ENCODE measurements around the gene ODAPH.
"Not testable (repeated sequence)": the region's sequence is repeated elsewhere in the genome, so short reads cannot be mapped to it uniquely, and the experiment has no call there.

Gene ODAPH

DNA sequence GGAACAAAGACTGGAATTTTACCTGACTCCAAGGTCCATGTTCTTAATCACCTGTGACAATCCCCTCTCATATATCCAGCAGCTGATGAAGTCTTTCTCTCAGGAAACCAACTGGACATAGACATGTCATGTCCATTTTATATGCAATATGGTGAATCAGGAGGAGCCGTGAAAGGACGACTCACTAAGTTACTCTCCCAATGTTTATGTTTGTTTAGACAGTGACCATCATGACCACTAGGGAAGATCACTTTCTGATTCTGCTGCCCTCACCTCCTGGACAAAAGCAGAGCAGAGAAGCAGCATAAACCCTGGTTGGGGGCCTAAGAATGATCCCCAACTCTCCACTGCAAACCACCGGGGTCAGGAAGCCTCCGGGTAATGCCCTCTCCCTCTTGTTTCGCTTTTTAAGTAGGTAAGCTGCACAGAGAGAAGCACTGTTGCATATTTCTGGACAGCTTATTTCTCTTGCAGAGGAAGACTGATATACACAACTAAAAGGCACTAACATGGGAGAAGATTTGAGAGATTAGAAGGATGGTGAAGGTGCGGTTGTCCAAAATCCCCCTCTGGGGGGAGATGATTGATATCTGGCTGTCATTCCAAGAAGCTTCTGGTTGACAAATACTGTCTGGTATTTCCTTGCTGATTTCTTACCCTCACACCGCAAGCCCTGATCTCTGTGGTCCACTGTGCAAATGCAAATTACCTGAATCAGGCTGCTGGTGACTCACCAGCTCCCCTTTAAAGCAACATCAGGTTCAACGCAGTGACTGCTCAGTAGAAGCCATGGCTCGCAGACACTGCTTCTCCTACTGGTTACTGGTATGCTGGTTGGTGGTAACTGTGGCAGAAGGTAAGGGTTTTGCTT, at the start of gene ODAPH:
Gene ODAPH, plus strand, starts transcription at position 773 of the 871 bp plus-strand sequence. Its CDS starts 17 bp downstream, at position 790.
- peaks cover 13% of the 10 kb centered on the region in 2 donors for H3K27me3 Mint-ChIP-seq
- no peaks in the 10 kb centered on the region for H3K36me3 Mint-ChIP-seq
- peak; percentile 38 to 68 for ATAC-seq (replicated peaks)
- H3K9me3 Mint-ChIP-seq: no peaks in the 10 kb centered on the region
- no peak for DNase-seq
- H3K4me1 Mint-ChIP-seq: no peaks in the 10 kb centered on the region
- no peak within 1 kb of the TSS for H3K27ac Mint-ChIP-seq
- H3K4me3 Mint-ChIP-seq: no peak within 1 kb of the TSS

DNA sequence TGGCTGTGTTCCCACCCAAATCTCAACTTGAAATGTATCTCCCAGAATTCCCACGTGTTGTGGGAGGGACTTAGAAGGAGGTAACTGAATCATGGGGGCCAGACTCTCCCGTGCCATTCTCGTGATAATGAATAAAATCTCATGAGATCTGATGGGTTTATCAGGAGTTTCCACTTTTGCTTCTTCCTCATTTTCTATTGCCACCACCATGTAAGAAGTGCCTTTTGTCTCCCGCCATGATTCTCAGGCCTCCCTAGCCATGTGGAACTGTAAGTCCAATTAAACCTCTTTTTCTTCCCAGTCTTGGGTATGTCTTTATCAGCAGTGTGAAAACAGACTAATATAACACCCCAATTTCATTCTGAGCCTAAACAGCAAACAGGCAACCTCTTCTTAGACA, 46.3 kb upstream of the ODAPH start:
- not testable (repeated sequence) for H3K27me3 Mint-ChIP-seq; H3K4me3 Mint-ChIP-seq; H3K9me3 Mint-ChIP-seq; ATAC-seq (replicated peaks); H3K27ac Mint-ChIP-seq; DNase-seq
- H3K36me3 Mint-ChIP-seq: peaks cover 31 to 42% of the 10 kb centered on the region in 2 donors
- H3K4me1 Mint-ChIP-seq: peaks cover 11 to 22% of the 10 kb centered on the region in 2 donors

- DNase-seq (no peak), ATAC-seq (replicated peaks) (no peak)
- Mint-ChIP-seq H3K36me3 (peaks cover 21 to 31% of the 10 kb centered on the region in 2 donors), H3K4me1 (peaks cover 14 to 22% of the 10 kb centered on the region in 2 donors), H3K9me3 (peaks cover 4 to 7% of the 10 kb centered on the region in 2 donors), H3K4me3 (no peak overlapping the region), H3K27ac (no peak overlapping the region), H3K27me3 (no peaks in the 10 kb centered on the region)
These were observed 44.0 kb upstream of the ODAPH start for GRCh38 chr4:75511841-75512240.

DNA sequence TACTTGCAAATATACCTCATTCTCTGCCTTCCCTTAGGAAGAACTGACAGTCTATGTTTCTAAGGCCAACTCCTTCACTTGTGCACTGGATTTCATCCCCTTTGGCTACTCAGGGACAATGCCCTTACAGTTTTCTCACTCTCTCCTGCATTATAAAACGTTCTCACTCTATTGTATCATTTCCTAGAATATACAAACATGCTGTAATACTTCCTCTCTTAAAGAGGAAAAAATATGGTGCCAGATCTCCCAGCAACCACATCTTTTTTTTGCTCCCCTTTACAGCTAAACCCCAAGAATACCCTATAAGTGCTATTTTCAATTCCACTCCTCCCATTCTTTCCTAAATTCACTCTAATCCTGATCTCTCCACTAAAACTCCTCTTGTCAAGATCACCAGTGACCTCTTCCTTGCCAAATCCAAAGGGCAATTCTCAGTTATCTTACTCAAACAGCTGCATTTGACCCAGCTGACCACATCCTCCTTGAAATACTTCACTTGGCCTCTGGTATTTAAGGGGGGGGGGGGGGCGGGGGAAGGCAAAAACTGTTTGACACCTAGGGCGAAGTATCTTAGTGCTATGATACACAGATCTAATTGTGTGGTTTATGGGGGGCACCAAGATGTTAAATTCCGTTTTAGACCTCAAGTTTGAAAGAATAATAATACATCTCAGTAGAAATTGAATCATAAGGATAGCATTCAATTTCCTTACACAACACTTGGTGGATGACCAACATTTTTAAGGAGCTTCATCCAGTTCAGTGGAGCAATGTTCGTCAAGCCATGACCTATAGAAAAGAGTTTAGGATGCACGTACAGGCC, 43.3 kb upstream of the ODAPH start:
- ATAC-seq (replicated peaks) (no peak), DNase-seq (no peak)
- peaks cover 4 to 7% of the 10 kb centered on the region in 2 donors for H3K9me3 Mint-ChIP-seq
- H3K4me1 Mint-ChIP-seq: peaks cover 14 to 21% of the 10 kb centered on the region in 2 donors
- H3K27me3 Mint-ChIP-seq: no peaks in the 10 kb centered on the region
- H3K4me3 Mint-ChIP-seq: peak overlapping the region in 1 of 2 donors; percentile 91
- H3K27ac Mint-ChIP-seq: no peak overlapping the region
- peaks cover 17 to 29% of the 10 kb centered on the region in 2 donors for H3K36me3 Mint-ChIP-seq

DNA sequence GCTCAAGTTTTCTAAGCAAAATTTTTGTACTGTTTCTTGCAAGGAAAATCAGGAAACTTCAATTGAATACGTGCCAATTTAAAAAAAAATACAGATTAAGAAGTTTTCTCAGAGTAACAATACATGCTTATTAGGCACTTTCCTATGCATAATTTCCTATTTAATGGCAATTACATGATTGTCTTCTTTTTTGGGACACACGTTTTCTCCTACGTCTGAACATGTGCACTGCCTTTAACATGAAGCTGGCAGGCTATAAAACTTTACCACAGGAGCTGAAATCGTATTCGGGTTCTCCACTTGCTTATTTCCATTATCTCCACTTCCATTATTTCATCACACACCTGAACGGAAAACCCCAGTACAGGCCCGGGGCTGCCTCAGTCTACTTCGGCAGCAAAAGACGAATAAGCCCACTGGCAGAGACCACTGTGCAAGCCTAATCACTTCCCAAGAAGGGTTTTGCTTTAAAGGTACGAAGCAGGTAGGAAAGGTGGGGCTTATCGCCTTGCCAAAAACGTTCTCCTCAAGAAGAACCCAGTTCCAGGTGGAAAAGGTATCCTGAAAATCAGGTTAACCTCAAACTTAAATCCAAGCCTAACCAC, 42.2 kb upstream of the ODAPH start:
- ATAC-seq (replicated peaks): peak in 1 of 2 donors; percentile 1

DNA sequence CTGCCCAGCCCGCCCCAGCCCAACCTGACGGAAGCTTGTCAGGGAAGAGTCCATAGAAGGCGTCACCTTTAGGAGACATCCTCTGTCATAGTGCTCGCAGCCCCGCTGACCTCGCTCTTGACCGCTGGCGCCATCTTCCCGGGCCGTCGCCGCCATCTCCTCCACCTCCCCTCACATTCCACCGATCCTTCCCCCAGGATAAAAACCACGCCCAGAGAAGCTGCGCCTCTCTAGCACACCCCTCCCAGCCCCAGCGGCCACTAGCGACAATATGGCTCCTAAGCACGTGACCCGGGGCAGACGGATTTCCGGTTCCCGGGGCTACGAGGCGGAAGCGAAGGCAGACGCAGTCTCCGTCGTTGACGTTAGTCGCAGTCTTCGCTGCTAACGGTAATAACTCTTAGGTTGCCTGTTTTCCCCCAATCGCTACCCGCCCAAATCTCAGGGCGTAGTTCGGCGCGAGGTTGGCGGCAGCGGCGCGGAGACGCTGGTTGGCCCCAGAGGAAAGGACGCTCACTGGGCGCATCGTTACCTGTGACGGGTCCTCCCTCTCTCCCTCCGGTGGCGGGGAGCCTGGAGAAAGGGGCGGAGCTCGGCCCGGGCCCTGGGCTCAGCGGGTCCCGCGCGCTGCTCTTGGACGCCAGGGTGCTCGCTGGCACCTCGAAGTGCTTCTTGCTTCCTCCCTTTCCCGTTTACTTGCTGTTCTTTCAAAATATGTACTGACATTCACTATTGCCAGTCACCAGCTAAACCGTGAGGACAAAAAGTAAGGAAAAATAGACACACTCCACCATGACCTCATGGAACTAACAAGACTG, 41.5 kb upstream of the ODAPH start, which contains the start of the genes RCHY1 and THAP6:
Gene RCHY1, minus strand, starts transcription at position 273 of the 818 bp plus-strand sequence. Its CDS starts 117 bp downstream, at position 156.
Gene THAP6, plus strand, starts transcription at position 343 of the 818 bp plus-strand sequence. CDS start 980 bp downstream, outside the sequence.
- no peaks in the 10 kb centered on the region for H3K27me3 Mint-ChIP-seq
- peak within 1 kb of the TSS; percentile 95 for H3K27ac Mint-ChIP-seq
- H3K36me3 Mint-ChIP-seq: peaks cover 20 to 35% of the 10 kb centered on the region in 2 donors
- H3K4me1 Mint-ChIP-seq: peaks cover 12 to 21% of the 10 kb centered on the region in 2 donors
- peaks cover 4 to 7% of the 10 kb centered on the region in 2 donors for H3K9me3 Mint-ChIP-seq
- ATAC-seq (replicated peaks) (peak; percentile 94 to 95), DNase-seq (peak; percentile 92)
- H3K4me3 Mint-ChIP-seq: peak within 1 kb of the TSS in 1 of 2 donors; percentile 91

More for the DNA sequence above, 42.2 kb upstream of the ODAPH start:
- no peaks in the 10 kb centered on the region for H3K27me3 Mint-ChIP-seq
- H3K4me3 Mint-ChIP-seq: peak overlapping the region in 1 of 2 donors; percentile 91
- peaks cover 17 to 31% of the 10 kb centered on the region in 2 donors for H3K36me3 Mint-ChIP-seq
- no peak for DNase-seq
- H3K4me1 Mint-ChIP-seq: peaks cover 14 to 21% of the 10 kb centered on the region in 2 donors
- peaks cover 4 to 7% of the 10 kb centered on the region in 2 donors for H3K9me3 Mint-ChIP-seq
- peak overlapping the region; percentile 95 for H3K27ac Mint-ChIP-seq

- no peaks in the 10 kb centered on the region for H3K27me3 Mint-ChIP-seq
- peak overlapping the region; percentile 95 for H3K27ac Mint-ChIP-seq
- H3K9me3 Mint-ChIP-seq: peaks cover under 1 to 1% of the 10 kb centered on the region in 2 donors
- ATAC-seq (replicated peaks) (peak in 1 of 2 donors; percentile 2), DNase-seq (no peak)
- H3K4me1 Mint-ChIP-seq: peaks cover 10 to 16% of the 10 kb centered on the region in 2 donors
- peak overlapping the region in 1 of 2 donors; percentile 91 for H3K4me3 Mint-ChIP-seq
- H3K36me3 Mint-ChIP-seq: peaks cover 17 to 32% of the 10 kb centered on the region in 2 donors
These were observed 40.8 kb upstream of the ODAPH start for GRCh38 chr4:75514949-75515612.

- Mint-ChIP-seq H3K4me3 (no peak overlapping the region), H3K9me3 (no peaks in the 10 kb centered on the region), H3K27me3 (no peaks in the 10 kb centered on the region), H3K4me1 (peaks cover 7 to 18% of the 10 kb centered on the region in 2 donors), H3K36me3 (peaks cover 21 to 32% of the 10 kb centered on the region in 2 donors), H3K27ac (no peak overlapping the region)
- no peak for DNase-seq
- no peak for ATAC-seq (replicated peaks)
These were observed 39.7 kb upstream of the ODAPH start for GRCh38 chr4:75516144-75516543.

- not testable (repeated sequence) for H3K9me3 Mint-ChIP-seq; ATAC-seq (replicated peaks); H3K4me3 Mint-ChIP-seq; DNase-seq; H3K27me3 Mint-ChIP-seq; H3K27ac Mint-ChIP-seq
- Mint-ChIP-seq H3K4me1 (peaks cover 6 to 23% of the 10 kb centered on the region in 2 donors), H3K36me3 (peaks cover 34 to 48% of the 10 kb centered on the region in 2 donors)
These were observed 36.4 kb upstream of the ODAPH start for GRCh38 chr4:75519452-75519851.

- H3K27ac Mint-ChIP-seq: no peak overlapping the region
- peaks cover 37 to 58% of the 10 kb centered on the region in 2 donors for H3K36me3 Mint-ChIP-seq
- H3K4me3 Mint-ChIP-seq: no peak overlapping the region
- ATAC-seq (replicated peaks) (no peak), DNase-seq (no peak)
- peaks cover 2 to 19% of the 10 kb centered on the region in 2 donors for H3K4me1 Mint-ChIP-seq
- H3K9me3 Mint-ChIP-seq: no peaks in the 10 kb centered on the region
- no peaks in the 10 kb centered on the region for H3K27me3 Mint-ChIP-seq
These were observed 30.8 kb upstream of the ODAPH start for GRCh38 chr4:75525086-75525485.

GRCh38 chr4:75525910-75526309, 30.0 kb upstream of the ODAPH start:
- H3K36me3 Mint-ChIP-seq: peaks cover 38 to 59% of the 10 kb centered on the region in 2 donors

GRCh38 chr4:75527482-75527881, 28.4 kb upstream of the ODAPH start:
- H3K4me3 Mint-ChIP-seq: no peak overlapping the region
- H3K27me3 Mint-ChIP-seq: no peaks in the 10 kb centered on the region
- ATAC-seq (replicated peaks) (no peak), DNase-seq (no peak)
- peaks cover 50 to 69% of the 10 kb centered on the region in 2 donors for H3K36me3 Mint-ChIP-seq
- peaks cover 9 to 19% of the 10 kb centered on the region in 2 donors for H3K9me3 Mint-ChIP-seq
- H3K4me1 Mint-ChIP-seq: peaks cover under 1 to 9% of the 10 kb centered on the region in 2 donors
- no peak overlapping the region for H3K27ac Mint-ChIP-seq

More at GRCh38 chr4:75525910-75526309, 30.0 kb upstream of the ODAPH start:
- H3K9me3 Mint-ChIP-seq: peaks cover 0 to 6% of the 10 kb centered on the region in 2 donors
- no peaks in the 10 kb centered on the region for H3K27me3 Mint-ChIP-seq
- H3K4me1 Mint-ChIP-seq: peaks cover 1 to 11% of the 10 kb centered on the region in 2 donors
- H3K4me3 Mint-ChIP-seq: no peak overlapping the region
- no peak for DNase-seq
- no peak overlapping the region for H3K27ac Mint-ChIP-seq
- ATAC-seq (replicated peaks): no peak

Measured in stimulated activated naive B cell treated with anti-CD40 and anti-IgM and Interleukin-4, amounts not matched to agents 10 μg/mL and 1 μg/mL and 100 μg/mL, for 72 hours (primary cell).